IPS-18a (cell line): Measurements from ENCODE around the gene SLC25A39.
A peak's percentile ranks its signal among the peaks of the same experiment; 100 is the strongest.
"Not testable (repeated sequence)": the region's sequence is repeated elsewhere in the genome, so short reads cannot be mapped to it uniquely, and the experiment has no call there.

Experiments used
- H3K27ac ChIP-seq: one replicate; pipeline ENCODE4 v1.5.1; 2013; ENCODE audit warnings: low read length
- H3K27me3 ChIP-seq: one replicate; pipeline ENCODE4 v1.6.1; 2013; ENCODE audit warnings: mild to moderate bottlenecking, low read length; ENCODE audit not compliant: control insufficient read depth, insufficient read depth
- H3K36me3 ChIP-seq: one replicate; pipeline ENCODE4 v1.6.1; 2013; ENCODE audit warnings: low read depth, low read length; ENCODE audit not compliant: control insufficient read depth
- H3K4me1 ChIP-seq: one replicate; pipeline ENCODE4 v1.6.1; 2013; ENCODE audit warnings: low read depth, low read length; ENCODE audit not compliant: control insufficient read depth
- H3K4me3 ChIP-seq: one replicate; pipeline ENCODE4 v1.5.1; 2013; ENCODE audit warnings: low read length
- H3K9ac ChIP-seq: one replicate; pipeline ENCODE4 v1.6.1; 2013; ENCODE audit warnings: mild to moderate bottlenecking, low read length, moderate library complexity
- H3K9me3 ChIP-seq: one replicate; pipeline ENCODE4 v1.6.1; 2013; ENCODE audit warnings: low read depth, low read length; ENCODE audit not compliant: control insufficient read depth

Gene SLC25A39

DNA sequence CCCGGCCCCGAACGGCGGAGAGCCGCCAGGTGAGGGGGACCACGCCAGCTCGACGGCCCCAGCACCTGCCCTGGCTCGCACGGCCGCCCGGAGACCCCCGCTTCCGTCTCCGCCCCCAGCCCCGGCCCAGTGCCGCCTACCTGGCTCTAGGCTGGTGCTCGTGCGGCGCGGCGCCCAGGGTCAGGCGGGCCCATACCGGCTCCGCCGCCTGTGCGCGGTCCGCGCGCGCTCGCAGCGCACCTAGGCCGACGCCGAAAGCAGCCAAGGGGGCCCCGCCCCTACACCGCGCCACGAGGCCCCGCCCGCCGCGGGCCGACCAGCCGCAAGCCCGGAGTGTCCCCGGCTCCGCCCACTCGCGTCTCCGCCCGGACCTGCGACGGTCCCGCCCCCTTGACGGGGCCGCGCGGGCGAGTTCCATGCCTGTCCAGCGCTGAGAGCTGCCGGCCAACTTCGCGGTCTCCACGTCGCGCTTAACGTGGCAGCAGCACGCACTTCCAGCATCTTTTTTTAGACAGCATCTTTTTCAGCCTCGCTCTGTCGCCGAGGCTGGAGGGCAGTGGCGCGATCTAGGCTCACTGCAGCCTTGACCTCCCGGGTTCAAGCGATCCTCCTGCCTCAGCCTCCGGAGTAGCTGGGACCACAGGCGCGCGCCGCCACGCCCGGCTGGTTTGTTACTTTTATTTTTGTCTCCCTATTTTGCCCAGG is at the start of gene SLC25A39:
Gene SLC25A39 (minus strand): TSS at position 253 of the 705 bp plus-strand sequence. CDS start 1,261 bp downstream, outside the sequence.
- Histone ChIP-seq H3K4me3 (peak within 1 kb of the TSS; percentile 82), H3K36me3 (peaks cover 24% of the 10 kb centered on the region), H3K9me3 (no peaks in the 10 kb centered on the region), H3K4me1 (no peaks in the 10 kb centered on the region), H3K27ac (no peak within 1 kb of the TSS), H3K27me3 (peaks cover 16% of the 10 kb centered on the region), H3K9ac (peak within 1 kb of the TSS; percentile 58)

GRCh38 chr17:44372036-44372435 is 47.4 kb upstream of the SLC25A39 start:
- no peaks in the 10 kb centered on the region for H3K9me3 ChIP-seq

GRCh38 chr17:44369414-44370023 is 44.9 kb upstream of the SLC25A39 start:
- peaks cover 15% of the 10 kb centered on the region for H3K27me3 ChIP-seq
- H3K36me3 ChIP-seq, H3K27ac ChIP-seq, H3K9me3 ChIP-seq, H3K4me1 ChIP-seq, H3K9ac ChIP-seq, H3K4me3 ChIP-seq: not testable (repeated sequence)

More at GRCh38 chr17:44372036-44372435, 47.4 kb upstream of the SLC25A39 start:
- Histone ChIP-seq H3K9ac (no peak overlapping the region), H3K27ac (no peak overlapping the region), H3K4me1 (peaks cover 12% of the 10 kb centered on the region), H3K27me3 (no peaks in the 10 kb centered on the region), H3K4me3 (no peak overlapping the region), H3K36me3 (no peaks in the 10 kb centered on the region)

DNA sequence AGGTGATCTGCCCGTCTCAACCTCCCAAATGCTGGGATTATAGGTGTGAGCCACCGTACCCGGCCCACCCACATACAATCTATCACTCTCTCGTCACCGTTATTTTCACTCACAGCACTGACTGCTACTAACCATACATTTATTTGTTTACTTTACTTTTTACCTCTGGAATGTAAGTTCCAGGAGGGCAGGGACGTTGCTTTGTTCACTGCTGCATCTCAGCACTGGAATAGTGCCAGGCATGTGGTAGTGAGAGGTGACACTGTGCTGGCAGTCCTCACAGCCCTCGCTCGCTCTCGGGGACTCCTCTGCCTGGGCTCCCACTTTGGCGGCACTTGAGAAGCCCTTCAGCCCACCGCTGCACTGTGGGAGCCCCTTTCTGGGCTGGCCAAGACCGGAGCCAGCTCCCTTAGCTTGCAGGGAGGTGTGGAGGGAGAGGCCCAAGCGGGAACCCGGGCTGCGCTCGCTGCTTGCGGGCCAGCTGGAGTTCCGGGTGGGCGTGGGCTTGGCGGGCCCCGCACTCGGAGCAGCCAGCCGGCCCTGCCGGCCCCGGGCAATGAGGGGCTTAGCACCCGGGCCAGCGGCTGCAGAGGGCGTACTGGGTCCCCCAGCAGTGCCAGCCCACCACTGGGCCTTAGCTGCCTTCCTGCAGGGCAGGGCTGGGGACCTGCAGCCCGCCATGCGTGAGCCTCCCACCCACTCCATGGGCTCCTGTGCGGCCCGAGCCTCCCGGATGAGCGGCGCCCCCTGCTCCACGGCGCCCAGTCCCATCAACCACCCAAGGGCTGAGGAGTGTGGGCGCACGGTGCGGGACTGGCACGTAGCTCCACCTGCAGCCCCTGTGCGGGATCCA is 44.0 kb upstream of the SLC25A39 start:
- H3K4me1 ChIP-seq, H3K4me3 ChIP-seq, H3K9ac ChIP-seq, H3K27ac ChIP-seq, H3K36me3 ChIP-seq, H3K9me3 ChIP-seq: not testable (repeated sequence)
- peaks cover 21% of the 10 kb centered on the region for H3K27me3 ChIP-seq

GRCh38 chr17:44367231-44367979 is 42.8 kb upstream of the SLC25A39 start:
- H3K4me1 ChIP-seq: no peaks in the 10 kb centered on the region
- H3K9me3 ChIP-seq: no peaks in the 10 kb centered on the region
- peaks cover 21% of the 10 kb centered on the region for H3K27me3 ChIP-seq
- H3K9ac ChIP-seq: no peak overlapping the region
- H3K27ac ChIP-seq: no peak overlapping the region
- no peak overlapping the region for H3K4me3 ChIP-seq
- no peaks in the 10 kb centered on the region for H3K36me3 ChIP-seq

DNA sequence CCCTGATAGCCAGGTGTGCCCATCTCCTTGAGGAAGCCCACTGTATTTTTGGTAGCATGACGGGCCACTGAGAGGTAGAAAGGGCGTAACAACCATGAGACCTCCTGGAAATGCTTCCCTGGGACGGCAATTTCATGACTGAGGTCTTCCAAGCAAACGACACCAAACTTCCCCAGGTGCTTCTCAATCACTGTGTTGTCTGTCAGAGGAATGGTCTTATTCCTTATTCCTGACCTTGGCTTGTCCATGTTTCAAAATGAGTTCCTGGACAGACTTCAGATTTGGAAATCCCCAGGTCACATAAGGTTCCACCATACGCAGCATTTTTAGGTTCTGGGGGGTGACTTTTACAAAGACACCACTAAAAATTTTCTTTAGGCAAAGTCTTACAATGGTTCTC is 40.4 kb upstream of the SLC25A39 start:
- H3K4me3 ChIP-seq, H3K27ac ChIP-seq, H3K9me3 ChIP-seq, H3K36me3 ChIP-seq, H3K9ac ChIP-seq: not testable (repeated sequence)
- Histone ChIP-seq H3K27me3 (peaks cover 21% of the 10 kb centered on the region), H3K4me1 (peaks cover 21% of the 10 kb centered on the region)

DNA sequence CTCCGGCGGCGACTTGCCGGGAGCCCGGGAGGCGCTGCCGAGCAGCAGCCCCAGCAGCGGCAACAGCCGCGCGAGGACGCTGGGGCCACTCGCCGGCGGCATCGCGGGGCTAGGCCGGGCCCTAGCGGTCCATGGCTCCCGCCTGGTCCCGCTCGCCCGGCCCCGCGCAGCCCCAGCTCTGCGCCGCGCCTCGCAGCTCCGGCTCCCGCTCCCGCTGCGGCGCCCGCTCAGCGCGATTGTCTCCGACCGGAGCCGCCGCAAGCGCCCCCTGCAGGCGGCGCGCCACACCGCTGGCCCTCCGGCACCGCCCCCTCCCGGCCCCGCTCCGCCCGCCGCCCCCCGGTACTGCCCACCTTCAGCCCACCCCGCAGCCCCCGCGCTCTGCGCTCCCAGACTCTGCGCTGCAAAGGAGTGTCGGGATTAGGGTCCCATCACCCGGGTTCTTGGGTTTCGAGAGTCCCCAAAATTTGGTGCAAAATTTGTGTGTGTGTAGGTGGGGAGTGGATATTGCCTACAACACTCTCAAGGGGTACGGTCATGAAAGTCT is 39.1 kb upstream of the SLC25A39 start, which contains the start of gene FAM171A2:
Gene FAM171A2 (minus strand): TSS at position 241 of the 547 bp plus-strand sequence. CDS start 139 bp downstream, at position 102.
- H3K27me3 ChIP-seq: peaks cover 21% of the 10 kb centered on the region
- H3K27ac ChIP-seq: no peak within 1 kb of the TSS
- H3K4me1 ChIP-seq: peaks cover 21% of the 10 kb centered on the region
- H3K36me3 ChIP-seq: peaks cover 6% of the 10 kb centered on the region
- H3K4me3 ChIP-seq: peak within 1 kb of the TSS; percentile 75
- peak within 1 kb of the TSS; percentile 69 for H3K9ac ChIP-seq
- H3K9me3 ChIP-seq: no peaks in the 10 kb centered on the region

DNA sequence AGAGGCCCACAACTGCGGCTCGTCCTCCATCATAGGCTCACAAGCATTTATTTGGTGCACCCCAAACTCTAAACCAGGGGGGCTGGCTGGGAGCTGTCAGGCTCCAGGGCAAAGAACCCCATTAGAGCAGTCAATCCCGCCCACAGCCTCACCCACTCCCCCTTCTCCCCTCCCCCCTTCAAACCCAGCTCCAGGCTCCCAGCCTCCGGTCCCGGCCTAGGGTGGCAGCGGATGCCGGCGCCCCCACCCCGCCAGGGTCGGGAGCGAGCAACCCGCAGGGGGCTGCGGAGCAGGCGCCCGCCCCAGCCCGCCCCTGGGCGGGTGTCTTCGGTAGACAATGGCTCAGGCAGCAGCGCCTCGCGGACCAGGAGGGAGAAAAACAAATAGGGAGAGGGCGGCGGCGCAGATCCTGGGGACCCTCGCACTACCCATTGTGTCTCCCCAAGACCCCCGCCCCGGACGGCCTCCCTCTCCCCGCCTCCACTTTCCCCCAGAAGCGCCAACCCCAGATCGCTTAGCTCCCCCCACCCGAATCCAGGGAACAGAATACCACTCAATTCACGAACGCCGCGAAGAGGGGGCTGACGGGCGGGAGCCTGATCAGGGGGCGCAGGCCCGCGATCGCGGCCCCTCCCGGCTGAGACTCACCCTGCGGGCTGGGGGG is 38.5 kb upstream of the SLC25A39 start:
- Histone ChIP-seq H3K4me3 (peak overlapping the region; percentile 75), H3K4me1 (peaks cover 21% of the 10 kb centered on the region), H3K36me3 (peaks cover 6% of the 10 kb centered on the region), H3K27ac (no peak overlapping the region), H3K27me3 (peaks cover 21% of the 10 kb centered on the region), H3K9ac (peak overlapping the region; percentile 69), H3K9me3 (no peaks in the 10 kb centered on the region)

DNA sequence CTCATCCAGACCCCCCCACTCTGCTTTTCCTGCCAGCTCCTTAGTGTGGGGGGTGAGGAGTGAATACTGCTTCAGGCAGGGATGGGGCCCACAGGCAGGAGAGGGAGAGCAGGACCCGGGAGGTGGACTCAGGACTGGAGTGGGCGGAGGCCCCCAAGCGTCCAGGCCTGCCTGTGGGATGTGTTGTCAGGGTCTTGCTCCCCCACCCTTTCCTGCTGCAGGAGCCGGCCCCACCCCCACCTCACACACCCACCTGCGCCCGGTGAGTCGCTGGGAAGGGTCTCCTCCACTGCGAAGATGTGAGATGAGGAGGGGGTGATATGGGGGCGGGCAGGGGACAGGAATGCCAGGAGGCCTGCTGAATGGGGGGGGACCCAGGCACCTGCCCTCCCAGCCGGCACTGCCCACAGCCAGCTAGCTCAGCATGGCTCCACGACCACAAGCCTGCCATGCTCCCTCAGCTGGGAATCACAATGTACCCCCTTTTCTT is 37.9 kb upstream of the SLC25A39 start:
- Histone ChIP-seq H3K27me3 (peaks cover 21% of the 10 kb centered on the region), H3K27ac (no peak overlapping the region), H3K9ac (peak overlapping the region; percentile 69), H3K9me3 (no peaks in the 10 kb centered on the region), H3K36me3 (peaks cover 6% of the 10 kb centered on the region), H3K4me1 (peaks cover 21% of the 10 kb centered on the region), H3K4me3 (peak overlapping the region; percentile 75)
